ENCODE measurements around the gene ACVR1B.

GRCh38 chr12:51920046-51920445, 31.5 kb upstream of the ACVR1B start:
- TF ChIP-seq SMC3 (conservative IDR thresholded peaks at IDR 0.05; ENCODE audit: insufficient read depth, low read depth, low read length) (no peak), ZFPM2 (CRISPR knock-in tag; IDR thresholded peaks at IDR 0.05) (no peak), TCF3 (CRISPR knock-in tag; IDR thresholded peaks at IDR 0.05) (no peak), EZH2 (IDR thresholded peaks at IDR 0.05; ENCODE audit: borderline replicate concordance, low read depth, low read length) (no peak), ELF4 (CRISPR knock-in tag; IDR thresholded peaks at IDR 0.05) (no peak), ZNF280A (IDR thresholded peaks at IDR 0.05; ENCODE audit: low read depth, partially characterized antibody) (no peak), FOXJ3 (CRISPR knock-in tag; IDR thresholded peaks at IDR 0.05) (no peak), POU5F1 (IDR thresholded peaks at IDR 0.05; ENCODE audit: borderline replicate concordance, low read depth, low read length, partially characterized antibody) (no peak), ETV6 (IDR thresholded peaks at IDR 0.05; ENCODE audit: borderline replicate concordance in 1 of 2, low read depth in 2 of 2, low read length in 1 of 2) (no peak), ETV6 (CRISPR knock-in tag; IDR thresholded peaks at IDR 0.05; ENCODE audit: borderline replicate concordance) (no peak)
- TF ChIP-seq, protein P1, sequence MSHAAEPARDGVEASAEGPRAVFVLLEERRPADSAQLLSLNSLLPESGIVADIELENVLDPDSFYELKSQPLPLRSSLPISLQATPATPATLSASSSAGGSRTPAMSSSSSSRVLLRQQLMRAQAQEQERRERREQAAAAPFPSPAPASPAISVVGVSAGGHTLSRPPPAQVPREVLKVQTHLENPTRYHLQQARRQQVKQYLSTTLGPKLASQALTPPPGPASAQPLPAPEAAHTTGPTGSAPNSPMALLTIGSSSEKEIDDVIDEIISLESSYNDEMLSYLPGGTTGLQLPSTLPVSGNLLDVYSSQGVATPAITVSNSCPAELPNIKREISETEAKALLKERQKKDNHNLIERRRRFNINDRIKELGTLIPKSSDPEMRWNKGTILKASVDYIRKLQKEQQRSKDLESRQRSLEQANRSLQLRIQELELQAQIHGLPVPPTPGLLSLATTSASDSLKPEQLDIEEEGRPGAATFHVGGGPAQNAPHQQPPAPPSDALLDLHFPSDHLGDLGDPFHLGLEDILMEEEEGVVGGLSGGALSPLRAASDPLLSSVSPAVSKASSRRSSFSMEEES (CRISPR knock-in tag; IDR thresholded peaks at IDR 0.05), result no peak
- TF ChIP-seq, protein P2, sequence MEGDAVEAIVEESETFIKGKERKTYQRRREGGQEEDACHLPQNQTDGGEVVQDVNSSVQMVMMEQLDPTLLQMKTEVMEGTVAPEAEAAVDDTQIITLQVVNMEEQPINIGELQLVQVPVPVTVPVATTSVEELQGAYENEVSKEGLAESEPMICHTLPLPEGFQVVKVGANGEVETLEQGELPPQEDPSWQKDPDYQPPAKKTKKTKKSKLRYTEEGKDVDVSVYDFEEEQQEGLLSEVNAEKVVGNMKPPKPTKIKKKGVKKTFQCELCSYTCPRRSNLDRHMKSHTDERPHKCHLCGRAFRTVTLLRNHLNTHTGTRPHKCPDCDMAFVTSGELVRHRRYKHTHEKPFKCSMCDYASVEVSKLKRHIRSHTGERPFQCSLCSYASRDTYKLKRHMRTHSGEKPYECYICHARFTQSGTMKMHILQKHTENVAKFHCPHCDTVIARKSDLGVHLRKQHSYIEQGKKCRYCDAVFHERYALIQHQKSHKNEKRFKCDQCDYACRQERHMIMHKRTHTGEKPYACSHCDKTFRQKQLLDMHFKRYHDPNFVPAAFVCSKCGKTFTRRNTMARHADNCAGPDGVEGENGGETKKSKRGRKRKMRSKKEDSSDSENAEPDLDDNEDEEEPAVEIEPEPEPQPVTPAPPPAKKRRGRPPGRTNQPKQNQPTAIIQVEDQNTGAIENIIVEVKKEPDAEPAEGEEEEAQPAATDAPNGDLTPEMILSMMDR (IDR thresholded peaks at IDR 0.05 in 2 of 3, conservative IDR thresholded peaks at IDR 0.05 in 1 of 3; ENCODE audit: insufficient read depth in 2 of 3, low read depth in 1 of 3, low read length in 3 of 3), result no peak
